ENCODE measurements around the gene JAG1. TPM values are rescaled to one million over a fixed set of nuclear protein-coding genes. Genes with fewer than 3 reads are reported as not detected.
A peak's percentile ranks its signal among the peaks of the same experiment; 100 is the strongest.

The JAG1 gene
- total RNA-seq, 4 donors from 2014 or later, result 133 to 367 (median 191) TPM

- peak; percentile 52 to 59 for DNase-seq (ENCODE audit: low spot score in 2 of 2)
- Histone ChIP-seq H3K4me1 (peaks cover 20% of the 10 kb centered on the region), H3K4me3 (no peak overlapping the region), H3K9me3 (no peaks in the 10 kb centered on the region), H3K27ac (no peak overlapping the region), H3K27me3 (no peaks in the 10 kb centered on the region), H3K36me3 (peaks cover 100% of the 10 kb centered on the region)
- 72% methylated on average over 7 of the region's 14 CpGs for WGBS
- no peak for TF ChIP-seq CTCF (IDR thresholded peaks at IDR 0.05)
- TF ChIP-seq POLR2A (IDR thresholded peaks at IDR 0.05), result no peak
- TF ChIP-seq POLR2AphosphoS5 (IDR thresholded peaks at IDR 0.05), result no peak
- TF ChIP-seq EP300 (IDR thresholded peaks at IDR 0.05), result no peak
Observed at GRCh38 chr20:10644458-10645204, 29.2 kb downstream of the JAG1 start.

- H3K4me1 ChIP-seq, result peaks cover 29% of the 10 kb centered on the region
- no peaks in the 10 kb centered on the region for H3K9me3 ChIP-seq
- H3K36me3 ChIP-seq, result peaks cover 99% of the 10 kb centered on the region
- no peak overlapping the region for H3K27ac ChIP-seq
- WGBS, result 90% methylated on average over 7 of the region's 7 CpGs
- H3K4me3 ChIP-seq, result no peak overlapping the region
- peak in 1 of 2 donors; percentile 9 for DNase-seq (ENCODE audit: low spot score in 2 of 2)
- H3K27me3 ChIP-seq, result no peaks in the 10 kb centered on the region
- TF ChIP-seq CTCF (IDR thresholded peaks at IDR 0.05) (no peak), POLR2AphosphoS5 (IDR thresholded peaks at IDR 0.05) (no peak), EP300 (IDR thresholded peaks at IDR 0.05) (no peak), POLR2A (IDR thresholded peaks at IDR 0.05) (no peak)
Observed at GRCh38 chr20:10643560-10643873, 30.3 kb downstream of the JAG1 start.

- 68% methylated on average over 4 of the region's 4 CpGs for WGBS
- Histone ChIP-seq H3K36me3 (peaks cover 94% of the 10 kb centered on the region), H3K27me3 (no peaks in the 10 kb centered on the region), H3K4me3 (no peak overlapping the region), H3K9me3 (no peaks in the 10 kb centered on the region), H3K27ac (no peak overlapping the region), H3K4me1 (peaks cover 34% of the 10 kb centered on the region)
- DNase-seq (ENCODE audit: low spot score in 2 of 2), result no peak
- TF ChIP-seq EP300 (IDR thresholded peaks at IDR 0.05) (no peak), CTCF (IDR thresholded peaks at IDR 0.05) (no peak), POLR2AphosphoS5 (IDR thresholded peaks at IDR 0.05) (no peak), POLR2A (IDR thresholded peaks at IDR 0.05) (no peak)
Observed at GRCh38 chr20:10642856-10643559, 30.8 kb downstream of the JAG1 start.

- no peak for DNase-seq (ENCODE audit: low spot score in 2 of 2)
- 93% methylated on average over 7 of the region's 7 CpGs for WGBS
- Histone ChIP-seq H3K27me3 (no peaks in the 10 kb centered on the region), H3K36me3 (peaks cover 83% of the 10 kb centered on the region), H3K9me3 (no peaks in the 10 kb centered on the region), H3K4me1 (peaks cover 40% of the 10 kb centered on the region), H3K27ac (no peak overlapping the region), H3K4me3 (no peak overlapping the region)
- TF ChIP-seq EP300 (IDR thresholded peaks at IDR 0.05) (no peak), CTCF (IDR thresholded peaks at IDR 0.05) (no peak), POLR2A (IDR thresholded peaks at IDR 0.05) (no peak), POLR2AphosphoS5 (IDR thresholded peaks at IDR 0.05) (no peak)
Observed at GRCh38 chr20:10641893-10642292, 31.9 kb downstream of the JAG1 start.

- no peak for DNase-seq (ENCODE audit: low spot score in 2 of 2)
- TF ChIP-seq EP300 (IDR thresholded peaks at IDR 0.05), result no peak
- no peak for TF ChIP-seq POLR2AphosphoS5 (IDR thresholded peaks at IDR 0.05)
- no peak for TF ChIP-seq POLR2A (IDR thresholded peaks at IDR 0.05)
- no peak for TF ChIP-seq CTCF (IDR thresholded peaks at IDR 0.05)
- Histone ChIP-seq H3K36me3 (peaks cover 79% of the 10 kb centered on the region), H3K27ac (no peak overlapping the region), H3K4me3 (no peak overlapping the region), H3K9me3 (no peaks in the 10 kb centered on the region), H3K27me3 (no peaks in the 10 kb centered on the region), H3K4me1 (peaks cover 44% of the 10 kb centered on the region)
- WGBS, result 82% methylated on average over 11 of the region's 12 CpGs
Observed at GRCh38 chr20:10641467-10641866, 32.3 kb downstream of the JAG1 start.

Measured in suprapubic skin (tissue), 4 donors.